ENCODE data around the gene SYTL5.
"Not testable (repeated sequence)": the region's sequence is repeated elsewhere in the genome, so short reads cannot be mapped to it uniquely, and the experiment has no call there.

- TF ChIP-seq EP300, CTCF, POLR2A (IDR thresholded peaks at IDR 0.05): not testable (repeated sequence)
These were observed 15.1 kb upstream of the SYTL5 start for GRCh38 chrX:37991303-37991702.

All from ovary (tissue), 3 donors.